Naive B cell (primary cell): Measurements from ENCODE around the gene EIF4G3. TPM values are rescaled to one million over a fixed set of nuclear protein-coding genes. Genes with fewer than 3 reads are reported as not detected.

Source experiments
- ATAC-seq, 2 donors: fragments of 150-1000 bp; cut with Tn5 transposase; 2 replicates each; pipeline ENCODE4 v1.10.0; 2021; ENCODE audit warnings: low read depth in 2 of 2, mild to moderate bottlenecking in 2 of 2, moderate library complexity in 2 of 2
- DNase-seq: peaks from one replicate; pipeline ENCODE4 v3.0.0; 2022
- H3K27ac Mint-ChIP-seq, 6 donors: one replicate each; pipeline ENCODE4 v1.8.0; 2020 to 2022; ENCODE audit warnings: mild to moderate bottlenecking in 6 of 6, mixed read lengths in 6 of 6, moderate library complexity in 5 of 6, inconsistent platforms in 2 of 6
- H3K27me3 Mint-ChIP-seq, 3 donors: one replicate each; pipeline ENCODE4 v1.8.0; 2021 to 2022; ENCODE audit warnings: mixed read lengths in 3 of 3, mild to moderate bottlenecking in 1 of 3
- H3K36me3 Mint-ChIP-seq, 2 donors: one replicate each; pipeline ENCODE4 v1.8.0; 2020 to 2022; ENCODE audit warnings: mixed read lengths in 2 of 2, inconsistent platforms in 1 of 2, mild to moderate bottlenecking in 1 of 2
- H3K4me1 Mint-ChIP-seq, 3 donors: one replicate each; pipeline ENCODE4 v1.8.0; 2020 to 2022; ENCODE audit warnings: mixed read lengths in 3 of 3, inconsistent platforms in 1 of 3, mild to moderate bottlenecking in 1 of 3, moderate library complexity in 1 of 3
- H3K4me3 Mint-ChIP-seq, 8 donors: one replicate each; pipeline ENCODE4 v1.8.0; 2020 to 2022; ENCODE audit warnings: mild to moderate bottlenecking in 8 of 8, mixed read lengths in 8 of 8, moderate library complexity in 8 of 8, inconsistent platforms in 2 of 8
- H3K9me3 Mint-ChIP-seq, 7 donors: one replicate each; pipeline ENCODE4 v1.8.0; 2020 to 2022; ENCODE audit warnings: mixed read lengths in 7 of 7, mild to moderate bottlenecking in 5 of 7, inconsistent platforms in 2 of 7, moderate library complexity in 1 of 7
- polyA plus RNA-seq, 6 donors: library from polyadenylated mRNA; unstranded; fragments of 300-500 nt; fragmentation: Illumina TruSeq; gene quantifications; one replicate each; pipeline ENCODE4 v1.2.3, GENCODE V29; 2021; ENCODE audit warnings: low read depth in 6 of 6

EIF4G3 gene
- polyA plus RNA-seq, 6 donors from 2014 or later, result 12.2 to 29.2 (median 16.0) TPM

DNA sequence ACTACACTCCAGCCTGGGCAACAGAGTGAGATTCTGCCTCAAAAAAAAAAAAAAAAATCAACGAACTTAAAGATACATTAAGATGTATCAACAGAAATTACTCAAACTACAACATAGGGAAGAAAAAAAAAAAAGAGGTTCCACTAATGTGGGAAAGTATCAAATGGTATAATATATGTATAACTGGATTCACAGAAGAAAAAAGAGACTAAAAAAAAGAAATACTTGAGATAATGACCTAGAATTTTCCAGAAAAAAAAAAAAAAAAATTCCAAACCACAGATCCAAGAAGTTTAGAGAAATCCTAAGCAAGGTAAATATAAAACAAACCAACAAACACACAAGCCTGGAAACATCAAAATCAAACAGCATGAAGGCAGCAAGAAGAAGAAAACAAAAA lies 45.5 kb downstream of the EIF4G3 start:
- ATAC-seq (no peak), DNase-seq (no peak)
- H3K9me3 Mint-ChIP-seq, result peaks cover 0 to 2% (median 0%) of the 10 kb centered on the region in 7 donors
- peaks cover 6 to 15% of the 10 kb centered on the region in 2 donors for H3K36me3 Mint-ChIP-seq
- no peak overlapping the region for H3K4me3 Mint-ChIP-seq
- peak overlapping the region in 1 of 6 donors; percentile 28 for H3K27ac Mint-ChIP-seq
- H3K27me3 Mint-ChIP-seq, result no peaks in the 10 kb centered on the region
- peaks cover 0 to 13% (median 4%) of the 10 kb centered on the region in 3 donors for H3K4me1 Mint-ChIP-seq

DNA sequence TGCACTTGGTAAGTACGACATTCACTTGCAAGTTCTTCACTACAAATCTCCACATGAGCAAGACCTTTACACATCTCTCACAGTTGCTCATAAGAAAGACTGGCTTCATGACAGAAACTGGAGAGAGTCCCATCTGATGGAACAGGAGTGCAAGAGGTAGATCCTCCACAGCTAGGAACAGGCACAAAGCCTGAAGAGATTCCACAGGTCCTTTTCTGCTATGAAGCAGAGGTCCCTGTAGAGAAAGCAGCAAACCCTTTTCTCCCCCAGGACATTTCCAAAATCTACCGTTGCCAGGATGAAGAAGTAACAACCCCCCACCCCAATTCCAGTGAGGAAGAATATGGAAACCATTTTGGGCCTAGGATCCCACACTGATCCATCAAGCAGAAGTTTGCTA lies 47.3 kb downstream of the EIF4G3 start:
- Mint-ChIP-seq H3K4me1 (peaks cover 0 to 13% (median 4%) of the 10 kb centered on the region in 3 donors), H3K27ac (peak overlapping the region in 2 of 6 donors; percentile 58 to 74), H3K27me3 (no peaks in the 10 kb centered on the region), H3K4me3 (peak overlapping the region in 1 of 8 donors; percentile 16), H3K9me3 (peaks cover 0 to 2% (median 0%) of the 10 kb centered on the region in 7 donors), H3K36me3 (peaks cover 6 to 15% of the 10 kb centered on the region in 2 donors)
- ATAC-seq (no peak), DNase-seq (no peak)

DNA sequence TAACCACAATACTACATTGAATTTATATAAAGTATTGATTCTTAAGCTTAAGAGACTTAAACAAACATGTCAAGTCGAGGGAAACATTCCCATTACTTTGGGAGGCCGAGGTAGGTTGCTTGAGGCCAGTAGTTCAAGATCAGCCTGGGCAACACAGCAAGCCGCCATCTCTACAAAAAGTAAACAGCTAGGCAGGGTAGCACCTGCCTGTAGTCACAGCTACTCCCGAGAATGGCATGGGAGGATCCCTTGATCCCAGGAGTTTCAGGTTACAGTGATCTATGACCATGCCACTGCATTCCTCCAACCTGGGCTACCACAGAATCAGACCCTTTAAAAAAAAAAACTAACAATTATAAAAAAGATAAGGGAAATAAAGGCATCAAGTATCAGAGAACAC lies 50.4 kb downstream of the EIF4G3 start:
- ATAC-seq, result no peak
- Mint-ChIP-seq H3K27me3 (no peaks in the 10 kb centered on the region), H3K9me3 (peaks cover 0 to 2% (median 0%) of the 10 kb centered on the region in 7 donors), H3K36me3 (peaks cover 10 to 13% of the 10 kb centered on the region in 2 donors), H3K4me3 (no peak overlapping the region), H3K27ac (peak overlapping the region in 1 of 6 donors; percentile 47), H3K4me1 (peaks cover 5 to 25% (median 21%) of the 10 kb centered on the region in 3 donors)
- no peak for DNase-seq

GRCh38 chr1:21124846-21125245 lies 51.9 kb downstream of the EIF4G3 start:
- Mint-ChIP-seq H3K4me3 (no peak overlapping the region), H3K27ac (no peak overlapping the region), H3K36me3 (peaks cover 0 to 10% of the 10 kb centered on the region in 2 donors), H3K9me3 (no peaks in the 10 kb centered on the region), H3K4me1 (peaks cover 5 to 22% (median 21%) of the 10 kb centered on the region in 3 donors), H3K27me3 (no peaks in the 10 kb centered on the region)
- ATAC-seq, result no peak
- no peak for DNase-seq

DNA sequence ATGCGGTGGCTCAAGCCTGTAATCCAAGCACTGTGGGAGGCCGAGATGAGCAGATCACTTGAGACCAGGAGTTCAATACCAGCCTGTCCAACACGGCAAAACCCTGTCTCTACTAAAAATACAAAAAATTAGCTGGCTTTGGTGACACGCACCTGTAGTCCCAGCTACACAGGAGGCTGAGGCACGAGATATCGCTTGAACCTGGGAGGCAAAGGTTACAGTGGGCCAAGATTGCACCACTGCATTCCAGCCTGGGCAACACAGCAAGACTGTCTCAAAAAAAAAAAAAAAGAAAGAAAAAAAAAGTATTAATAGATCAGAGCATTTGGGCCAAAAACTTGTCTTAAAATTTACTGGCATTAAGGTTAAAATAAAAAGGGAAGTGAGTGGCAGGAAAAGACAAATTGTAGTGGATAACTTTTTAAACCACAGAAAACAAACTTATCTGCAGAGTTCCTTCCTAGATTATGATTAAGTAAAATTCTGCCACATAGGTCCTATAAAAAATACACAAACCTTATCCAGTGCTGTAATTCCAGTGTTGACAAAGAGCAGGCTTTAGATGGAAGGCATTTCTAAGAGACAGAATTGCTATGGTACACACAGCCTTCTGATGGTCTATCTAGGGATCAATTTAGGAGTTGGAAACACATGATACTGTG lies 53.3 kb downstream of the EIF4G3 start:
- Mint-ChIP-seq H3K27me3 (no peaks in the 10 kb centered on the region), H3K36me3 (peaks cover 0 to 10% of the 10 kb centered on the region in 2 donors), H3K4me1 (peaks cover 5 to 22% (median 15%) of the 10 kb centered on the region in 3 donors), H3K9me3 (no peaks in the 10 kb centered on the region), H3K4me3 (peak overlapping the region in 2 of 8 donors; percentile 30 to 45), H3K27ac (peak overlapping the region; percentile 16 to 90 (median 66))
- ATAC-seq, result no peak
- no peak for DNase-seq

- DNase-seq, result no peak
- no peaks in the 10 kb centered on the region for H3K9me3 Mint-ChIP-seq
- peak overlapping the region in 1 of 6 donors; percentile 34 for H3K27ac Mint-ChIP-seq
- H3K36me3 Mint-ChIP-seq, result peaks cover 0 to 10% of the 10 kb centered on the region in 2 donors
- H3K27me3 Mint-ChIP-seq, result no peaks in the 10 kb centered on the region
- H3K4me1 Mint-ChIP-seq, result peaks cover 5 to 30% (median 22%) of the 10 kb centered on the region in 3 donors
- ATAC-seq, result no peak
- no peak overlapping the region for H3K4me3 Mint-ChIP-seq
Measured at GRCh38 chr1:21121764-21122471, 54.8 kb downstream of the EIF4G3 start.

- DNase-seq, result no peak
- no peak for ATAC-seq
- Mint-ChIP-seq H3K4me3 (peak overlapping the region in 1 of 8 donors; percentile 20), H3K36me3 (peaks cover 0 to 9% of the 10 kb centered on the region in 2 donors), H3K27me3 (no peaks in the 10 kb centered on the region), H3K9me3 (no peaks in the 10 kb centered on the region), H3K4me1 (peaks cover 0 to 19% (median 11%) of the 10 kb centered on the region in 3 donors), H3K27ac (no peak overlapping the region)
Measured at GRCh38 chr1:21118167-21118566, 58.5 kb downstream of the EIF4G3 start.

- DNase-seq (no peak), ATAC-seq (peak in 1 of 2 donors; percentile 32)
- H3K4me3 Mint-ChIP-seq, result no peak overlapping the region
- H3K36me3 Mint-ChIP-seq, result peaks cover 0 to 6% of the 10 kb centered on the region in 2 donors
- H3K27ac Mint-ChIP-seq, result peak overlapping the region in 1 of 6 donors; percentile 64
- no peaks in the 10 kb centered on the region for H3K9me3 Mint-ChIP-seq
- peaks cover 0 to 15% (median 8%) of the 10 kb centered on the region in 3 donors for H3K4me1 Mint-ChIP-seq
- no peaks in the 10 kb centered on the region for H3K27me3 Mint-ChIP-seq
Measured at GRCh38 chr1:21117597-21118001, 59.1 kb downstream of the EIF4G3 start.

GRCh38 chr1:21117159-21117558 lies 59.5 kb downstream of the EIF4G3 start:
- no peak for DNase-seq
- Mint-ChIP-seq H3K36me3 (peaks cover 0 to 5% of the 10 kb centered on the region in 2 donors), H3K27ac (peak overlapping the region in 1 of 6 donors; percentile 64), H3K4me1 (peaks cover 0 to 15% (median 10%) of the 10 kb centered on the region in 3 donors), H3K27me3 (no peaks in the 10 kb centered on the region), H3K9me3 (no peaks in the 10 kb centered on the region), H3K4me3 (no peak overlapping the region)
- no peak for ATAC-seq

GRCh38 chr1:21115098-21115760 lies 61.5 kb downstream of the EIF4G3 start:
- peaks cover 0 to 13% (median 11%) of the 10 kb centered on the region in 3 donors for H3K4me1 Mint-ChIP-seq
- H3K9me3 Mint-ChIP-seq, result no peaks in the 10 kb centered on the region

GRCh38 chr1:21114431-21114830 lies 62.3 kb downstream of the EIF4G3 start:
- Mint-ChIP-seq H3K4me3 (no peak overlapping the region), H3K27me3 (no peaks in the 10 kb centered on the region), H3K27ac (no peak overlapping the region), H3K9me3 (no peaks in the 10 kb centered on the region), H3K36me3 (no peaks in the 10 kb centered on the region), H3K4me1 (peaks cover 0 to 13% (median 11%) of the 10 kb centered on the region in 3 donors)
- ATAC-seq (no peak), DNase-seq (no peak)

More at GRCh38 chr1:21115098-21115760, 61.5 kb downstream of the EIF4G3 start:
- Mint-ChIP-seq H3K4me3 (no peak overlapping the region), H3K36me3 (no peaks in the 10 kb centered on the region), H3K27me3 (no peaks in the 10 kb centered on the region), H3K27ac (no peak overlapping the region)
- no peak for ATAC-seq
- DNase-seq, result no peak

- no peaks in the 10 kb centered on the region for H3K36me3 Mint-ChIP-seq
- peaks cover 0 to 5% (median 0%) of the 10 kb centered on the region in 3 donors for H3K4me1 Mint-ChIP-seq
- H3K4me3 Mint-ChIP-seq, result no peak overlapping the region
- H3K27ac Mint-ChIP-seq, result no peak overlapping the region
- ATAC-seq (no peak), DNase-seq (no peak)
- H3K27me3 Mint-ChIP-seq, result no peaks in the 10 kb centered on the region
- H3K9me3 Mint-ChIP-seq, result no peaks in the 10 kb centered on the region
Measured at GRCh38 chr1:21110163-21110562, 66.5 kb downstream of the EIF4G3 start.

DNA sequence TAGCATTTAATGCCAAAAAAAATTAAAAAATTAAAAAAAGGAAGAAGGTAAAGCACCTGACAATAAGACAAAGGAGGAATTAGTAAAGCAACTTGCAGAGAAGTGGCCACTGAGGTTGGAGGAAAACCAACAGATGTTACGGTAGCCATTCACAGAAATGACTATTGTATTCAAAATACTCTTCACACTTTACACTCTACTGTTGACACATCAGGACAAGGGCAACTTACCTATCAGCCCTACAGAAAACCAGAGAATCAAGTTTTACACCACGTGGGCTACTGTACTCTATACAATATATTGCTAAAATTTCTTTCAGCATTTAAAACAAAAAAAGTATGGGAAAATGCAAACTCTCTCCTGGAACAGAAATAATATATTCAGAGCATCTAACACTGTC lies 70.0 kb downstream of the EIF4G3 start:
- no peak for DNase-seq

More for the DNA sequence above, 70.0 kb downstream of the EIF4G3 start:
- no peaks in the 10 kb centered on the region for H3K27me3 Mint-ChIP-seq
- no peak overlapping the region for H3K4me3 Mint-ChIP-seq
- H3K27ac Mint-ChIP-seq, result peak overlapping the region in 1 of 6 donors; percentile 15
- ATAC-seq, result no peak
- peaks cover 4 to 7% of the 10 kb centered on the region in 2 donors for H3K36me3 Mint-ChIP-seq
- H3K9me3 Mint-ChIP-seq, result no peaks in the 10 kb centered on the region
- H3K4me1 Mint-ChIP-seq, result no peaks in the 10 kb centered on the region
